Mucosa of stomach (tissue), 1 donor: ENCODE results near the gene ADAM12.

Experiments
- H3K27me3 ChIP-seq: one replicate; pipeline ENCODE4 v1.7.0; 2013; ENCODE audit warnings: mild to moderate bottlenecking, low read length; ENCODE audit not compliant: control insufficient read depth, insufficient read depth
- H3K36me3 ChIP-seq: one replicate; pipeline ENCODE4 v1.7.0; 2013; ENCODE audit warnings: low read length; ENCODE audit not compliant: control insufficient read depth, insufficient read depth
- H3K4me1 ChIP-seq: one replicate; pipeline ENCODE4 v1.7.0; 2013; ENCODE audit warnings: mild to moderate bottlenecking, low read length; ENCODE audit not compliant: control insufficient read depth, insufficient read depth
- H3K4me3 ChIP-seq: one replicate; pipeline ENCODE4 v1.7.0; 2013; ENCODE audit warnings: low read length
- H3K9ac ChIP-seq: one replicate; pipeline ENCODE4 v1.7.0; 2013; ENCODE audit warnings: mild to moderate bottlenecking, low read length, moderate library complexity
- H3K9me3 ChIP-seq: one replicate; pipeline ENCODE4 v1.7.0; 2013; ENCODE audit warnings: mild to moderate bottlenecking, low read length, moderate library complexity; ENCODE audit not compliant: control insufficient read depth
- donor health status: Pancreatic carcinoma.

The ADAM12 gene

DNA sequence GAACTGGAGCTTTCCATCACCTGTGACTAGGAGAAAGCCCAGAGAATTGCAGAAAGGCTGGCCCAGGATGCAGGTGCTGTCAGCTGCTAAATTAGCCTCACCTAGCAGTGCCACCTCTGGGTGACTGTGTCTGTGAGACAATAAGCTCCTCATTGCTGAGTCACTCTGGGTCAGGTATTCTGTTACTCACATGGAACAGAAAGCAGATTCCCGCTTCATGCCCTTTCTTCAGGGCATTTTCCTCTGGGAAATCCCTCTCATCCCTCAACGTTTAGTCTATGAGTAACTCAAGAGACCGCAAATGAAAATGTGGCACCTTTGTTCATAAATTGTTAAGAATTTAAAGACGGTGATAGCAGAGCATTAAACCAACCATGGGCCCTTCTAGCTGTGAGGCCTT, 184.0 kb downstream of the ADAM12 start:
- Histone ChIP-seq H3K36me3 (no peaks in the 10 kb centered on the region), H3K9me3 (no peaks in the 10 kb centered on the region), H3K9ac (no peak overlapping the region), H3K4me1 (no peaks in the 10 kb centered on the region), H3K27me3 (no peaks in the 10 kb centered on the region), H3K4me3 (no peak overlapping the region)

- Histone ChIP-seq H3K4me3 (no peak overlapping the region), H3K9me3 (no peaks in the 10 kb centered on the region), H3K27me3 (no peaks in the 10 kb centered on the region), H3K36me3 (no peaks in the 10 kb centered on the region), H3K9ac (no peak overlapping the region), H3K4me1 (no peaks in the 10 kb centered on the region)
Observed at GRCh38 chr10:126203746-126204145, 184.5 kb downstream of the ADAM12 start.

DNA sequence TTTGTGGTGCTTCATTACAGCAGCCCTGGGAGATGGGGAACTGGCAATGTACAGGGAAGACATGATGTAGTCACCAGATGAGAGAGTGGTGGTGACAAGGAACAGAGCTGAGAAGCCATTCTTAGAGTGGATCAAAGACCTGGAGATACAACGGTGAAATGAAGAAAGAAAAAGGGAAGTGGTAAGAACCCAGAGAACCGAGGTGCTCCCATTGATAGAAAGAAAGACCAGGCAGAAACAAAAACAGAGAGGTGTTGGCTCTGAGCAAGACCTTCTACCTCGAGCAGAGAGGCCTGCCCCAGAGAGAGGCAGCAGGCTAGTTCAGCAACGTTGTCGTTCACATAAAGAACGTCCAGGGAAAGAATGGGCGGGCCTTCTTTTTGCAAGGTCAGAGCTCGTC, 186.7 kb downstream of the ADAM12 start:
- no peaks in the 10 kb centered on the region for H3K4me1 ChIP-seq
- H3K9me3 ChIP-seq, result no peaks in the 10 kb centered on the region
- H3K4me3 ChIP-seq, result no peak overlapping the region
- no peaks in the 10 kb centered on the region for H3K27me3 ChIP-seq
- H3K36me3 ChIP-seq, result no peaks in the 10 kb centered on the region
- no peak overlapping the region for H3K9ac ChIP-seq

- Histone ChIP-seq H3K9me3 (no peaks in the 10 kb centered on the region), H3K4me1 (no peaks in the 10 kb centered on the region), H3K9ac (no peak overlapping the region), H3K4me3 (no peak overlapping the region), H3K36me3 (no peaks in the 10 kb centered on the region), H3K27me3 (no peaks in the 10 kb centered on the region)
Observed at GRCh38 chr10:126199221-126199998, 188.9 kb downstream of the ADAM12 start.

DNA sequence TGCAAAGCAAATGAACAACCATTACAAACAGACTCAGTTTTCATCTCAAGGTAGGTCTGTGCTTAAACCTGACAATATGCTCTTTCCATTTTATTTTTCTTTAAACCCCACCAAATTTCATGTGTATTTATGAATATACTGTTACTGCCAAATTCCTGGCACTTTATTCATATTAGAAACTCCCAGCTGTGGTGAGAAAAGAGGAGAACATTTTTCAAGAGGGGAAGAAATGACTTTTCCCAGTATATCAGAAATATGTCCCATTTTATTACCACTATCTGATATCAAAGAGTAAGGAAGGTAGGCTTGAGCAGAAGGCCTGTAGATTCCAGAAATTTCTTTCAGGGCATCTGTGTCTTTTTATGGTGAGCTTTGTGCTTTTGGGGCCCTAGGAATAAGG, 189.6 kb downstream of the ADAM12 start:
- Histone ChIP-seq H3K36me3 (no peaks in the 10 kb centered on the region), H3K4me1 (no peaks in the 10 kb centered on the region), H3K4me3 (no peak overlapping the region), H3K9ac (no peak overlapping the region), H3K9me3 (no peaks in the 10 kb centered on the region), H3K27me3 (no peaks in the 10 kb centered on the region)

DNA sequence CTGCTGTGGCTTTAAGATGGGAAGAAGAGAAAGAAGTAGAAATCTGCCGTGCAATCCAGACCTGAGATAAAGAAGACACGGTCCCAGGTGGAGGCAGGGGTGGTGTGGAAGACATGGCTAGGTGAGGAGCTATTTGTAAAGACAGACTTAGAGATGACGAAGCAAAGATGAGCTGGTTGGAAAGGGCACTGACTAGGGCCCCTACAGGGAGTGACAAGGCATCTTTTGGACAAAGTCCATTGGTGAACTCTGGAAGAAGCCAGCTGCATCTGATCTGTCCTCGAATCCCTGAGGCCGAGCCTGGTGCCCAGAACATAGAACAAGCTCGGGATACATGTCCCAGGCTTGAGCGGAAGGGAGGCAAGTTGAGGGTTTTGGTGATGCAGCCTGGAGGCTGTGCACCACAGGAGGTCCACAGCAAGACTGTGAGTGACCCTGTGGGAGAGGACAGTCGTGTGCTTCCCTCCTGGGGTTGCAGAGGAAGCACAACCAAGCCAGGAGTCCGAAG, 191.2 kb downstream of the ADAM12 start:
- Histone ChIP-seq H3K9me3 (no peaks in the 10 kb centered on the region), H3K9ac (no peak overlapping the region), H3K36me3 (no peaks in the 10 kb centered on the region), H3K27me3 (no peaks in the 10 kb centered on the region), H3K4me1 (no peaks in the 10 kb centered on the region), H3K4me3 (no peak overlapping the region)

DNA sequence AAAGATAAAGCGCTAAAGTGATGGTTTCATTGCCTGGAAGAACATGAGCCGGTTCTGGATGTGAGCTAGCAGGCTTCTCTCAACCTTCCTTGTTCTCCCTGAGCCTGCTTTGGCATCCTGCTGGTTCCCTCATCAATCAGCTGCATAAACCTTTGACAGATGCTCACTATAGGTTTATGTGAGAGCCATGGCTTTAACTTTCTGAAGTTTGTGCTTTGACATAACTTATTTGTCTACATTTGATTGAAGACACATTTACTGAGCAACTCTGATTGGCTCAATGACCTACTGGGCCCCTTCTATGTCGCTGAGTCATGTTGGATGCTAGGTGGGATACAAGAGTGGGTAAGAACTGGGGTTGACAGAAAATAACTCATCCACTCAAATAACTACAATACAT, 192.0 kb downstream of the ADAM12 start:
- H3K4me1 ChIP-seq, result no peaks in the 10 kb centered on the region
- H3K27me3 ChIP-seq, result no peaks in the 10 kb centered on the region
- H3K9me3 ChIP-seq, result no peaks in the 10 kb centered on the region
- H3K9ac ChIP-seq, result no peak overlapping the region
- H3K4me3 ChIP-seq, result no peak overlapping the region
- H3K36me3 ChIP-seq, result no peaks in the 10 kb centered on the region

DNA sequence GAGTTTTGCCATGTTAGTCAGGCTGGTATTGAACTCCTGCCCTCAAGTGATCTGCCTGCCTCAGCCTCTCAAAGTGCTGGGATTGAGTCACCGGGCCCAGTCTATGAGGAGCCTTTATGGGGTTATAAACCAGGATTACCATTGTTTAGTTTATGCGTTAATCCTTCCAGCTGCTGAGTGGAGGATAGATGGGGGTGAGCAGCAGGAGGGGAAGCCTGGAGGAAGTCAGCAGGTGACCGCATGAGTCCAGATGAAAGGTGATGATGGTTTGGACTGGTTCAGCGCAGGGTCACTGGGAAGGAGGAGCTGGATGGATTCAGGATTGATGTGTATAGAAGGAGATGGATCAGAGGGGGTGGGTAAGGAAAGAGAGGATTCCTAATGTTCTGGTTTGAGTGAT, 197.1 kb downstream of the ADAM12 start:
- Histone ChIP-seq H3K36me3 (no peaks in the 10 kb centered on the region), H3K9me3 (no peaks in the 10 kb centered on the region), H3K4me3 (no peak overlapping the region), H3K27me3 (no peaks in the 10 kb centered on the region), H3K4me1 (no peaks in the 10 kb centered on the region), H3K9ac (no peak overlapping the region)

GRCh38 chr10:126188679-126189200, 199.5 kb downstream of the ADAM12 start:
- H3K36me3 ChIP-seq, result no peaks in the 10 kb centered on the region
- H3K4me1 ChIP-seq, result no peaks in the 10 kb centered on the region
- H3K4me3 ChIP-seq, result no peak overlapping the region
- no peaks in the 10 kb centered on the region for H3K9me3 ChIP-seq
- H3K27me3 ChIP-seq, result no peaks in the 10 kb centered on the region
- H3K9ac ChIP-seq, result no peak overlapping the region

GRCh38 chr10:126187399-126187798, 200.9 kb downstream of the ADAM12 start:
- Histone ChIP-seq H3K9me3 (no peaks in the 10 kb centered on the region), H3K4me3 (no peak overlapping the region), H3K4me1 (no peaks in the 10 kb centered on the region), H3K9ac (no peak overlapping the region), H3K36me3 (no peaks in the 10 kb centered on the region), H3K27me3 (no peaks in the 10 kb centered on the region)

DNA sequence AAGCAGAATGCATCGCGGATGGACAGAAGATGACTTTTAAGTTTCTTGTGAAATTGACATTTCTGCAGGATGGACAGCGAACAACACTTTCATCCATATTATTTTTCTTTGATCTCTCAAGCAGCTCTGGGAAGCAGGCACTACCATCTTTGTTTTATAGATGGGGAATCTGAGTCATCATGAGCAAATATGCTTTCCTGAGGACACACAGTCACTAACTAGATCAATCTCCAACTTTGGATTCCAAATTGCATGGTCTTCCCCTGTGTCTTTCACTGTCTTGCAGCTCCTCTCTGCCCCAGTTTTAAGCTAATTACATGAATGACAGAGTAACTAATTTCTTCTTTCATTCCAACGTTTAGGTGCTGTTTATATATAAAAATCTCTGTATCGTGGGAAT, 201.5 kb downstream of the ADAM12 start:
- no peaks in the 10 kb centered on the region for H3K9me3 ChIP-seq
- no peaks in the 10 kb centered on the region for H3K36me3 ChIP-seq
- H3K4me1 ChIP-seq, result no peaks in the 10 kb centered on the region
- no peak overlapping the region for H3K4me3 ChIP-seq
- H3K9ac ChIP-seq, result no peak overlapping the region
- no peaks in the 10 kb centered on the region for H3K27me3 ChIP-seq

DNA sequence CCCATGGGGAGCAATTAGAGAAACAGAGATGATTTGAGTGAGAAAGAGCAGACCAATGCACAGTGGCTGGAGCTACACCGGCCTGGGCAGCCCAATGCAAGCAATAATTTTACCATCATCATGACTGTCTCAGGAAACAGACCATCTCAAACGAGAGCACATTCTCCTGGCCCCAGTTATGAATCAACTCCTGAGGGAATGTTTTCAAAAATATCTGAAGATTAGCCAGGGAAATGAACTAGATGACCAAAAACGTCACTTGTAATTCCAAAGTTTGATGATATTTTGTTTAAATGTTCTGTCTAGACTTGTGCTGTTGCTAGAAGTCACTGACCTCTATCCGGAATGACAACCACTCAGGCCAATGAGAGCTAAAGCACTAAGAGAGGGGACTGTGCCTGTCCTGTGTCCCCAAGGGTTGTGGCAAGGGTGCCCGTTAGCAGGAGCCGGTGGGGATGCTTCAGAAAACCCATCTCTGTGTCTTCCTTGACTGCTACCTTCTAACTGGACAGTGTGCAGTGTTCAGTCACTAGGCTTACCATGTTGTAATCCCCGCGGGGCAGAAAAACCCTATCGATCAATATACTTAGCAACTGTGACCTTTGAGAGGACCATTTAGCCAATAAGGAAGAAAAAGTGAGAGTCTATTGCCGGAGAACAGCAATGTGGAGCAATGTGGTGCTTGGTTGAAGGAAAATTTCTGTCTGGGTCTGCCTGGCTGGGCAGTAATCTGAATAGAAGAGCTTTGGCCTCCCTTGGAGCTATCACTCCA, 202.4 kb downstream of the ADAM12 start:
- Histone ChIP-seq H3K9ac (no peak overlapping the region), H3K27me3 (no peaks in the 10 kb centered on the region), H3K9me3 (no peaks in the 10 kb centered on the region), H3K36me3 (no peaks in the 10 kb centered on the region), H3K4me1 (no peaks in the 10 kb centered on the region), H3K4me3 (no peak overlapping the region)
